Liver (tissue), 3 donors: ENCODE measurements around the gene RAPGEF6.

Experiments used
- ATF3 ChIP-seq: IDR thresholded peaks from 2 replicates; pipeline ENCODE4 v1.6.1; 2016; ENCODE audit warnings: antibody characterized with exemption
- CTCF ChIP-seq: fragments of 150-350 bp; IDR thresholded peaks from 2 replicates; pipeline ENCODE4 v1.5.1; 2017; ENCODE audit warnings: improper control_type of control experiment, low read depth, low read length; ENCODE audit not compliant: missing input control
- JUND ChIP-seq, 2 donors: IDR thresholded peaks; 2 replicates each; pipeline ENCODE4 v1.6.1; 2016; ENCODE audit warnings: antibody characterized with exemption in 2 of 2
- MAX ChIP-seq: IDR thresholded peaks from 2 replicates; pipeline ENCODE4 v1.6.1; 2016; ENCODE audit warnings: antibody characterized with exemption
- RAD21 ChIP-seq, 2 donors: IDR thresholded peaks; 2 replicates each; pipeline ENCODE4 v1.6.1; 2016; ENCODE audit warnings: antibody characterized with exemption in 2 of 2, mild to moderate bottlenecking in 2 of 2
- RXRA ChIP-seq, 2 donors: IDR thresholded peaks; 2 replicates each; pipeline ENCODE4 v1.6.1; 2017 to 2018; ENCODE audit warnings: antibody characterized with exemption in 2 of 2, mild to moderate bottlenecking in 1 of 2
- donor health status: healthy.
- donor health status: healthy.

- TF ChIP-seq RAD21 (IDR thresholded peaks at IDR 0.05), result no peak
- TF ChIP-seq CTCF, result no peak
- TF ChIP-seq MAX, result no peak
- no peak for TF ChIP-seq ATF3
- TF ChIP-seq RXRA (IDR thresholded peaks at IDR 0.05), result no peak
- no peak for TF ChIP-seq JUND (IDR thresholded peaks at IDR 0.05)
Observed at GRCh38 chr5:131416729-131417128, 218.3 kb downstream of the RAPGEF6 start.
